Measurements from ENCODE around the gene ZNF655. TPM values are rescaled to one million over a fixed set of nuclear protein-coding genes. Genes with fewer than 3 reads are reported as not detected.
A peak's percentile ranks its signal among the peaks of the same experiment; 100 is the strongest.
"Not testable (repeated sequence)": the region's sequence is repeated elsewhere in the genome, so short reads cannot be mapped to it uniquely, and the experiment has no call there.

The ZNF655 gene
- total and polyA plus RNA-seq, 4 donors, result 41.3 to 138 (median 61.2) TPM

- Histone ChIP-seq H3K4me3 (peak overlapping the region; percentile 34), H3K27me3 (ENCODE audit: control insufficient read depth in 3 of 3, insufficient read depth in 3 of 3, low read length in 2 of 3) (no peaks in the 10 kb centered on the region), H3K9me3 (ENCODE audit: control insufficient read depth in 4 of 4, insufficient read depth in 3 of 4, low read length in 3 of 4) (no peaks in the 10 kb centered on the region), H3K27ac (ENCODE audit: low read depth in 1 of 2, low read length in 1 of 2) (no peak overlapping the region), H3K36me3 (ENCODE audit: control insufficient read depth in 4 of 4, insufficient read depth in 4 of 4, low read length in 4 of 4) (peaks cover 0 to 3% (median 0%) of the 10 kb centered on the region in 4 donors), H3K9ac (ENCODE audit: insufficient read depth in 1 of 2, low read length in 2 of 2) (peak overlapping the region; percentile 60 to 93), H3K4me1 (ENCODE audit: control insufficient read depth in 5 of 5, insufficient read depth in 5 of 5, low read length in 5 of 5) (peaks cover 0 to 10% (median 3%) of the 10 kb centered on the region in 5 donors)
- DNase-seq, result peak in 1 of 3 donors; percentile 15
- no peak for TF ChIP-seq CTCF (IDR thresholded peaks at IDR 0.05; ENCODE audit: control extremely low read depth, extremely low read depth)
- ATAC-seq (ENCODE audit: insufficient read depth, low FRiP score), result no peak
- WGBS, 2 donors, result 44 to 51% methylated on average over 10 of the region's 10 CpGs
Observed at GRCh38 chr7:99579281-99579955, 21.0 kb downstream of the ZNF655 start.

GRCh38 chr7:99579956-99580777 is 21.7 kb downstream of the ZNF655 start:
- Histone ChIP-seq H3K27ac (ENCODE audit: low read depth in 1 of 2, low read length in 1 of 2) (peak overlapping the region in 1 of 2 donors; percentile 15), H3K27me3 (ENCODE audit: control insufficient read depth in 3 of 3, insufficient read depth in 3 of 3, low read length in 2 of 3) (no peaks in the 10 kb centered on the region), H3K4me3 (peak overlapping the region; percentile 34), H3K36me3 (ENCODE audit: control insufficient read depth in 4 of 4, insufficient read depth in 4 of 4, low read length in 4 of 4) (no peaks in the 10 kb centered on the region), H3K4me1 (ENCODE audit: control insufficient read depth in 5 of 5, insufficient read depth in 5 of 5, low read length in 5 of 5) (peaks cover 0 to 10% (median 3%) of the 10 kb centered on the region in 5 donors), H3K9me3 (ENCODE audit: control insufficient read depth in 4 of 4, insufficient read depth in 3 of 4, low read length in 3 of 4) (no peaks in the 10 kb centered on the region), H3K9ac (ENCODE audit: insufficient read depth in 1 of 2, low read length in 2 of 2) (peak overlapping the region; percentile 60 to 93)
- DNase-seq, result peak; percentile 78 to 82 (median 81)
- no peak for TF ChIP-seq CTCF (IDR thresholded peaks at IDR 0.05; ENCODE audit: control extremely low read depth, extremely low read depth)
- peak; percentile 55 for ATAC-seq (ENCODE audit: insufficient read depth, low FRiP score)
- 1 to 2% methylated on average over 48 to 54 of the region's 54 CpGs for WGBS, 2 donors

GRCh38 chr7:99580778-99581332 is 22.4 kb downstream of the ZNF655 start:
- Histone ChIP-seq H3K9ac (ENCODE audit: insufficient read depth in 1 of 2, low read length in 2 of 2) (peak overlapping the region in 1 of 2 donors; percentile 93), H3K4me1 (ENCODE audit: control insufficient read depth in 5 of 5, insufficient read depth in 5 of 5, low read length in 5 of 5) (peaks cover 0 to 10% (median 3%) of the 10 kb centered on the region in 5 donors)
- DNase-seq; H3K4me3 ChIP-seq; H3K36me3 ChIP-seq (ENCODE audit: control insufficient read depth in 4 of 4, insufficient read depth in 4 of 4, low read length in 4 of 4); H3K27me3 ChIP-seq (ENCODE audit: control insufficient read depth in 3 of 3, insufficient read depth in 3 of 3, low read length in 2 of 3); ATAC-seq (ENCODE audit: insufficient read depth, low FRiP score); H3K27ac ChIP-seq (ENCODE audit: low read depth in 1 of 2, low read length in 1 of 2); H3K9me3 ChIP-seq (ENCODE audit: control insufficient read depth in 4 of 4, insufficient read depth in 3 of 4, low read length in 3 of 4): not testable (repeated sequence)
- WGBS, 2 donors, result 49 to 60% methylated on average over 4 of the region's 4 CpGs

GRCh38 chr7:99588868-99589267 is 30.4 kb downstream of the ZNF655 start:
- WGBS, 2 donors, result 78 to 84% methylated on average over 3 of the region's 3 CpGs
- TF ChIP-seq CTCF (IDR thresholded peaks at IDR 0.05; ENCODE audit: control extremely low read depth, extremely low read depth), result no peak
- no peak for ATAC-seq (ENCODE audit: insufficient read depth, low FRiP score)

More at GRCh38 chr7:99588868-99589267, 30.4 kb downstream of the ZNF655 start:
- Histone ChIP-seq H3K4me3 (no peak overlapping the region), H3K27ac (ENCODE audit: low read depth in 1 of 2, low read length in 1 of 2) (no peak overlapping the region), H3K9ac (ENCODE audit: insufficient read depth in 1 of 2, low read length in 2 of 2) (no peak overlapping the region), H3K4me1 (ENCODE audit: control insufficient read depth in 5 of 5, insufficient read depth in 5 of 5, low read length in 5 of 5) (no peaks in the 10 kb centered on the region), H3K27me3 (ENCODE audit: control insufficient read depth in 3 of 3, insufficient read depth in 3 of 3, low read length in 2 of 3) (no peaks in the 10 kb centered on the region), H3K9me3 (ENCODE audit: control insufficient read depth in 4 of 4, insufficient read depth in 3 of 4, low read length in 3 of 4) (no peaks in the 10 kb centered on the region), H3K36me3 (ENCODE audit: control insufficient read depth in 4 of 4, insufficient read depth in 4 of 4, low read length in 4 of 4) (no peaks in the 10 kb centered on the region)
- no peak for DNase-seq
